ENCODE data around the gene PRDM16. TPM values are rescaled to one million over a fixed set of nuclear protein-coding genes. Genes with fewer than 3 reads are reported as not detected.

PRDM16 gene
- total RNA-seq, 1 experiment from 2014 or later = 22.3 TPM

DNA sequence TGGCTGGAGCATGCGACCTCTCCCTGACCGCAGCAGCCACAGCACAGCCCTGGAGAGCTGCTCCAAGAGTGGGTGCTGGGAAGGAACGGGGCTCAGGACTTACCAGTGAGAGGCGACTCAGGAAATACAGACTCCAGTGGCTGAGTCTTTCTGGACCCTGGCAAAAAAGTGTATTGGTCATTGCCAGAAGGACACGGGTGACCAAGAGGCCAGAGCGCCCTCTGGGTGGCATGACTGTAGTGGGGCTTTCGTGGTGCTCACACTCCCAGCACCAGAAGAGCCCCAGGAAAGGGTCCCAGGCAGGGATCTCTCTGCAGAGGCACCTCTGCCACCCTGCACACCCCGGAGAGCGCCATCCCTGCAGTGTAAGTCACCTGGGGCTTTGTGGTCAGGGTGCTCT, 8.9 kb upstream of the PRDM16 start:
- Histone ChIP-seq H3K27me3 (ENCODE audit: control insufficient read depth, insufficient read depth, low read length) (no peaks in the 10 kb centered on the region), H3K9me3 (ENCODE audit: control insufficient read depth, insufficient read depth, low read depth, low read length) (no peaks in the 10 kb centered on the region), H3K27ac (ENCODE audit: low read length) (no peak overlapping the region), H3K4me1 (ENCODE audit: control insufficient read depth, insufficient read depth, low read length) (peaks cover 3% of the 10 kb centered on the region; the same call in 1 of the 2 replicates), H3K4me3 (ENCODE audit: low read depth in 2 of 2, low read length in 2 of 2) (no peak overlapping the region), H3K36me3 (ENCODE audit: control insufficient read depth, insufficient read depth, low read length) (no peaks in the 10 kb centered on the region)
- DNase-seq (ENCODE audit: low read depth, low spot score) (no peak), ATAC-seq (no peak)
- TF ChIP-seq POLR2AphosphoS5 (IDR thresholded peaks at IDR 0.05; ENCODE audit: low read depth, low read length) (no peak), SIN3A (IDR thresholded peaks at IDR 0.05; ENCODE audit: borderline replicate concordance, insufficient read depth, low read depth, low read length) (no peak), TCF7L2 (IDR thresholded peaks at IDR 0.05; ENCODE audit: low read depth, low read length) (no peak)
- TF ChIP-seq, protein P1, sequence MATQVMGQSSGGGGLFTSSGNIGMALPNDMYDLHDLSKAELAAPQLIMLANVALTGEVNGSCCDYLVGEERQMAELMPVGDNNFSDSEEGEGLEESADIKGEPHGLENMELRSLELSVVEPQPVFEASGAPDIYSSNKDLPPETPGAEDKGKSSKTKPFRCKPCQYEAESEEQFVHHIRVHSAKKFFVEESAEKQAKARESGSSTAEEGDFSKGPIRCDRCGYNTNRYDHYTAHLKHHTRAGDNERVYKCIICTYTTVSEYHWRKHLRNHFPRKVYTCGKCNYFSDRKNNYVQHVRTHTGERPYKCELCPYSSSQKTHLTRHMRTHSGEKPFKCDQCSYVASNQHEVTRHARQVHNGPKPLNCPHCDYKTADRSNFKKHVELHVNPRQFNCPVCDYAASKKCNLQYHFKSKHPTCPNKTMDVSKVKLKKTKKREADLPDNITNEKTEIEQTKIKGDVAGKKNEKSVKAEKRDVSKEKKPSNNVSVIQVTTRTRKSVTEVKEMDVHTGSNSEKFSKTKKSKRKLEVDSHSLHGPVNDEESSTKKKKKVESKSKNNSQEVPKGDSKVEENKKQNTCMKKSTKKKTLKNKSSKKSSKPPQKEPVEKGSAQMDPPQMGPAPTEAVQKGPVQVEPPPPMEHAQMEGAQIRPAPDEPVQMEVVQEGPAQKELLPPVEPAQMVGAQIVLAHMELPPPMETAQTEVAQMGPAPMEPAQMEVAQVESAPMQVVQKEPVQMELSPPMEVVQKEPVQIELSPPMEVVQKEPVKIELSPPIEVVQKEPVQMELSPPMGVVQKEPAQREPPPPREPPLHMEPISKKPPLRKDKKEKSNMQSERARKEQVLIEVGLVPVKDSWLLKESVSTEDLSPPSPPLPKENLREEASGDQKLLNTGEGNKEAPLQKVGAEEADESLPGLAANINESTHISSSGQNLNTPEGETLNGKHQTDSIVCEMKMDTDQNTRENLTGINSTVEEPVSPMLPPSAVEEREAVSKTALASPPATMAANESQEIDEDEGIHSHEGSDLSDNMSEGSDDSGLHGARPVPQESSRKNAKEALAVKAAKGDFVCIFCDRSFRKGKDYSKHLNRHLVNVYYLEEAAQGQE (IDR thresholded peaks at IDR 0.05; ENCODE audit: insufficient read depth in 1 of 2, low read depth in 2 of 2, low read length in 1 of 2) = no peak
- TF ChIP-seq, protein P2, sequence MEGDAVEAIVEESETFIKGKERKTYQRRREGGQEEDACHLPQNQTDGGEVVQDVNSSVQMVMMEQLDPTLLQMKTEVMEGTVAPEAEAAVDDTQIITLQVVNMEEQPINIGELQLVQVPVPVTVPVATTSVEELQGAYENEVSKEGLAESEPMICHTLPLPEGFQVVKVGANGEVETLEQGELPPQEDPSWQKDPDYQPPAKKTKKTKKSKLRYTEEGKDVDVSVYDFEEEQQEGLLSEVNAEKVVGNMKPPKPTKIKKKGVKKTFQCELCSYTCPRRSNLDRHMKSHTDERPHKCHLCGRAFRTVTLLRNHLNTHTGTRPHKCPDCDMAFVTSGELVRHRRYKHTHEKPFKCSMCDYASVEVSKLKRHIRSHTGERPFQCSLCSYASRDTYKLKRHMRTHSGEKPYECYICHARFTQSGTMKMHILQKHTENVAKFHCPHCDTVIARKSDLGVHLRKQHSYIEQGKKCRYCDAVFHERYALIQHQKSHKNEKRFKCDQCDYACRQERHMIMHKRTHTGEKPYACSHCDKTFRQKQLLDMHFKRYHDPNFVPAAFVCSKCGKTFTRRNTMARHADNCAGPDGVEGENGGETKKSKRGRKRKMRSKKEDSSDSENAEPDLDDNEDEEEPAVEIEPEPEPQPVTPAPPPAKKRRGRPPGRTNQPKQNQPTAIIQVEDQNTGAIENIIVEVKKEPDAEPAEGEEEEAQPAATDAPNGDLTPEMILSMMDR (IDR thresholded peaks at IDR 0.05) = no peak; the same call in 1 of the 2 replicates
- in situ Hi-C loops (cut with HindIII; ENCODE audit: low pct_unique_long_range_greater_than_20kb, low sequenced_read_pairs) = no loop called here
- ChIA-PET POLR2A (no interaction called here), CTCF (no interaction called here)
- BruUV-seq (replicated peaks) = no TSS peak
- intact Hi-C loops (cut with micrococcal nuclease; ENCODE audit: unreplicated experiment) = no loop called here

DNA sequence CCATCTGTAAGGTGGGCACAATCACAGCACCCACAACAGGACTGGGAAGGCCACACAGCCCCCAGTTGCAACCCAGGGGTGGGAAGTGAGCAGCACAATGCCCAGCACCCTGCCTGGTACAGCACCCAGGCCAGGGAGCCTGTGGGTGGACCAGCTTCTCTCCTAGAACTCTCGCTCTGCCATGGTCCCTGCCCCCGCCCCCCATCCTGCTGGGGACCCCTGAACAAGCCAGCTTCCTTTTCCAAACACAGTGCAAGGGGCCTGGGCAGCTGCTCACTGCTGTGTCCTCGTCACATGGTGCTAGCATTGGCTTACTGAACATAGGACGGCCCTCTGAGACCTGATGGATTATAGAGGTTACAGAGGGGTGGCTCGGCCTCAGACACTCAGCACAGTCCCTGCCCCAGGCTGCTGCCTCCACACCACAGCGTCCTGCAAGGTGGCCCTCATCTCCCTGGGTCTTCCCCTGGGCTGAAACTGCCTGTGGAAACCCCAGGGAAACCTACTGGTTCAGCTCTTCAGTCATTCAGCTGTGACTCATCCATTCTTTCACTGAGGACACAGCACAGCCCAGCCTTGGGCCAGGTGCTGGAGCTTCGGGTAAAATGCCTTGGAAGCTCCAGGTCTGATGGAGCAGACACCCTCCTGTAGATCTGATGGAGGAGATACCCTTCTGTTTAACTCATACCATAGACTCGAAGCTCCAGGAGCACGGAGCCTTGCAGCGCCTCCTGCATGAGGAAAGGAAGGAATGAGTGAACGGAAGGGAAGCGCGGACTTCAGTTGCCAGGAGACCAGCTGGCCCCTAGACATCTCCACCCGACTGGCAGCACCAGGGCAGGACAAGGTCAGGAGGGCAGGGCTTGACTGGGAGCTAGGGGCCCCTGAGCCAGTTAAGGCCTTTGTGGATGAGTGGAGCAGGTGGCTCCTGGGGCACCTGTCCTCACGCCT, 8.1 kb upstream of the PRDM16 start:
- Histone ChIP-seq H3K27ac (ENCODE audit: low read length) (no peak overlapping the region), H3K4me3 (ENCODE audit: low read depth in 2 of 2, low read length in 2 of 2) (no peak overlapping the region), H3K36me3 (ENCODE audit: control insufficient read depth, insufficient read depth, low read length) (no peaks in the 10 kb centered on the region), H3K4me1 (ENCODE audit: control insufficient read depth, insufficient read depth, low read length) (peaks cover 7% of the 10 kb centered on the region), H3K9me3 (ENCODE audit: control insufficient read depth, insufficient read depth, low read depth, low read length) (no peaks in the 10 kb centered on the region), H3K27me3 (ENCODE audit: control insufficient read depth, insufficient read depth, low read length) (no peaks in the 10 kb centered on the region)
- TF ChIP-seq, protein P2 (IDR thresholded peaks at IDR 0.05) = no peak
- no peak for TF ChIP-seq SIN3A (IDR thresholded peaks at IDR 0.05; ENCODE audit: borderline replicate concordance, insufficient read depth, low read depth, low read length)
- TF ChIP-seq, protein P1 (IDR thresholded peaks at IDR 0.05; ENCODE audit: insufficient read depth in 1 of 2, low read depth in 2 of 2, low read length in 1 of 2) = no peak
- no peak for TF ChIP-seq TCF7L2 (IDR thresholded peaks at IDR 0.05; ENCODE audit: low read depth, low read length)
- no peak for TF ChIP-seq POLR2AphosphoS5 (IDR thresholded peaks at IDR 0.05; ENCODE audit: low read depth, low read length)
- in situ Hi-C loops (cut with HindIII; ENCODE audit: low pct_unique_long_range_greater_than_20kb, low sequenced_read_pairs) = no loop called here
- peak; percentile 71 for ATAC-seq
- CTCF ChIA-PET = no interaction called here
- no TSS peak for BruUV-seq (replicated peaks)
- DNase-seq (ENCODE audit: low read depth, low spot score) = no peak
- POLR2A ChIA-PET = no interaction called here
- intact Hi-C loops (cut with micrococcal nuclease; ENCODE audit: unreplicated experiment) = no loop called here
